DOHH2 (cell line): ENCODE data around the gene HORMAD2.

Experiments used
- CTCF ChIP-seq: fragments of 200-600 bp; sonication (generic); IDR thresholded peaks from one replicate; pipeline ENCODE4 v1.5.1; 2014; ENCODE audit warnings: antibody characterized with exemption, mild to moderate bottlenecking, low read depth, low read length; ENCODE audit not compliant: poor library complexity, severe bottlenecking
- EZH2phosphoT487 ChIP-seq: fragments of 200-600 bp; sonication (generic); IDR thresholded peaks from 2 replicates; pipeline ENCODE4 v1.6.1; 2017; ENCODE audit warnings: borderline replicate concordance, mild to moderate bottlenecking, antibody characterized with exemption, low read length, moderate library complexity, mixed read lengths

DNA sequence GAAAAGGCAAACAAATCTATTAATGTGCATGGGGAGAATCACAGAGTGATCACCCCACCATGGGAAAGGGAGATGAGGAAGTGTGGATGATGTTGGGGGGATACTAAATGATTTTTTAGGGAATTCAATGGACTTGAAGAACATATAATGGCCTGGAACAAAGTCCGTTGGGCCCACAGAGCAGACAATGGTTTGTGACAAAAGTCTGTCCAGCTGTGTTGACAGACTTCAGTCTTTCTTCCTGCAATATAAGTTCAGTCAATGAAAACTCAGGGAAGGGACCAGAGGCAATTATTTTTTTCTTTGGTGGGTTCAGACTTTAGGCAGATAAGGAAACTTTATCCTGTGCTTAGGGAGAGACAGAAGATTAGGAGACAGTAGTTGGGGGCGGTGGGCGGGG lies 18.0 kb upstream of the HORMAD2 start:
- TF ChIP-seq CTCF, result no peak
- no peak for TF ChIP-seq EZH2phosphoT487
